CD4-positive, alpha-beta T cell treated with Interleukin-15 for 4 hours (primary cell): ENCODE results near the gene MKRN2.
"Not testable (repeated sequence)": the region's sequence is repeated elsewhere in the genome, so short reads cannot be mapped to it uniquely, and the experiment has no call there.

ENCODE experiments used
- DNase-seq: peaks from one replicate; pipeline ENCODE4 v3.0.0-alpha.2; 2020; ENCODE audit warnings: low spot score

MKRN2 gene, protein sequence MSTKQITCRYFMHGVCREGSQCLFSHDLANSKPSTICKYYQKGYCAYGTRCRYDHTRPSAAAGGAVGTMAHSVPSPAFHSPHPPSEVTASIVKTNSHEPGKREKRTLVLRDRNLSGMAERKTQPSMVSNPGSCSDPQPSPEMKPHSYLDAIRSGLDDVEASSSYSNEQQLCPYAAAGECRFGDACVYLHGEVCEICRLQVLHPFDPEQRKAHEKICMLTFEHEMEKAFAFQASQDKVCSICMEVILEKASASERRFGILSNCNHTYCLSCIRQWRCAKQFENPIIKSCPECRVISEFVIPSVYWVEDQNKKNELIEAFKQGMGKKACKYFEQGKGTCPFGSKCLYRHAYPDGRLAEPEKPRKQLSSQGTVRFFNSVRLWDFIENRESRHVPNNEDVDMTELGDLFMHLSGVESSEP

GRCh38 chr3:12556690-12557472 lies at the start of gene MKRN2:
Gene MKRN2 (plus strand): TSS chr3:12557087. CDS start chr3:12557151, 64 bp downstream.
- peak; percentile 85 for DNase-seq

- DNase-seq = no peak
These were observed 49.2 kb upstream of the MKRN2 start for GRCh38 chr3:12507591-12508281.

DNA sequence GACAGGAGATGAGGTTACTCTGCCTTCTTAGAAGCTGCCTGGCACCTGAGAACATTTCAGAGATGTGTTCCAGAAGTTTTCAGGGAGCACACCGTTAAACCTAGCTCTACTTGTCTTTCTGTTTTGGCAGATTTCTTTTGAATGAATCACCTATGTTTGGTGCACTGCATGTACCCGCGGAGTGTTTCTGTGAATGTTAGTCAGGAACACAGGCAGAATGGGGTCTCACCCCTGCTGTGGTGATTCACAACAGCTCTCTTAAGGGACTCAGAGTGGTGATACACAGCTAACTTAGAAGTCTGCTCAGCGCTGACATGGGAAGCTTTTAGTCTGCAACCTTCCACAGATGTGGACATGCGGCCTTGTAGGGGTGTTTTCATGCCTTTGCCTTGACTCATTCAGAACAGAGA lies 48.6 kb upstream of the MKRN2 start:
- no peak for DNase-seq

DNA sequence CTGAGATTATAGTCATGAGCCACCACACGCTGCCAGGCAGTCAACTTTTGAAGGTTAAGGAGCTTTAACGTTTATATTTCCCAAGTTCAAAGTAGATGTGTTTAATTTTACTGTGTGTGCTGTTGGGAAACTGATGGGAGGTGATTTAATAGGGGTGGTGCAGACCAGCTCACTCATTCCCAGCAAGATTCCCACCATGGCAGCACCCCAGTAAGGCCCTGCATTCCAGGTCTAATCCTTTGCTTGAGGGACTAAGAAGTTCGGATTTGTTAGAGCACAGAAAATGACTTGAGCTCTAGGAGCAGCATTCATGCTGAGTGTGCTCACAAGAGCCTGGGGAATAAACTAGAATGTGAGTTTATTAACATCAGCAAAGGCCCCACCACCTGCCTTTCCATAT lies 47.4 kb upstream of the MKRN2 start:
- no peak for DNase-seq

DNA sequence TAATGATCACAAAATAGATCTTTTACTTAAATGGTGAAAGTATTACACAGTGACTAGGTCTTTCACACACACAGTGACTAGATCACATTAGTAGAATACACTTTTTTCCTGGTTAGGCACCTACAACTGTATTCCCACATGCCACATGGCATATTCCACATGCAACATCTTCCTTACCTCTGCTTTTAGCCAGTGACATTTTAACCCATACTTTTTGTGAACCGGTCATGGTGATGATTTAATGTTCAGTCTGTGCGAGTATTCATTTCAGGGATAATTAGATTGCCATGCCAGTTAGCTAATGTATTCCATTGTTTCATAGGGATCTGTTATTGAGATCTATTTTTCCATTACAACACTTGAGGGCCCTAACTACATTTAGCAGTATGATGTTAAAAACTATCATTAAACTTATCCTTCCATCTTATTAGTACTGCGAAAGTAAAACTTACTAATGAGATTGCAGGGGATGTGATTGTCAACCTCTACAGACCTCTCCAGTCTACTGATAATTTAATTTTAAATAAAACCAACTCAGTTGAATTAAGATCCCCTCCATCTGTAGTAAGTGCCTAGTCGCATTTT lies 44.3 kb upstream of the MKRN2 start:
- no peak for DNase-seq

DNA sequence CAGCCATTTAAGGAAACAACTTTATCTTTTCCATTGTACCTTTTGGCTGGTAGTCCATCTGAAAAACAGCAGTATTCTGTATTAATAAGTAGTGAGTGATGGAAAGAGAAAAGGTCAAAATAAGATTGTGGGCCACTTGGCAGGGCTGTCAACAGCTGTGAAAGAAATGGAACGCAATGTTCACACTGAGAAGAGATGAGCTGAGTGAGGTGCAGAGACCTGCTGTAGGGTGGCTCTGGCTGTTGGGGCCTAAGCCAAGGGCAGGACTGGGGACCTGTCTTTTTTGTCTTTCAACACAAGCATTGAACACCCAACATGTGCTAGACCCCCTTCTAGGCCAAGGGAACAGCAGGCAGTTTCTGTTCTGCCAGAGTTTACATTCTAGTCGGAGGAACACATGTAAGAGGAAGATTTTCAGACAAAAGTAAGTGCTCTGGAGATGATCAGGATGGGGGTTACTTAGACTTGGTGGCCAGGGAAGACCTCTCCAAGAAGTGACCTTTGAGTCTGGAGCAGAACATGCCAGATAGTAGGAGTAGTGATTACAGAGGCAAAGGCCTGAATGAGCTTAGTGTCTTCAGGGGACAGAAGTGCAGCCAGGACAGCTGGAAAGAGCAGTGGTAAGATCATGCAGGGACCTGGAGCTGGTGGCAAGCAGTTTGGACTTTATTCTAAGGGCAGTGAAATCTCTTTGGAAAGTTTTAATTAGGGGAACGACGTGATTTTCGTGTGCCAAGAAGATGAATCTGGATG lies 43.0 kb upstream of the MKRN2 start:
- no peak for DNase-seq

- DNase-seq = no peak
These were observed 41.3 kb upstream of the MKRN2 start for GRCh38 chr3:12515631-12516030.

DNA sequence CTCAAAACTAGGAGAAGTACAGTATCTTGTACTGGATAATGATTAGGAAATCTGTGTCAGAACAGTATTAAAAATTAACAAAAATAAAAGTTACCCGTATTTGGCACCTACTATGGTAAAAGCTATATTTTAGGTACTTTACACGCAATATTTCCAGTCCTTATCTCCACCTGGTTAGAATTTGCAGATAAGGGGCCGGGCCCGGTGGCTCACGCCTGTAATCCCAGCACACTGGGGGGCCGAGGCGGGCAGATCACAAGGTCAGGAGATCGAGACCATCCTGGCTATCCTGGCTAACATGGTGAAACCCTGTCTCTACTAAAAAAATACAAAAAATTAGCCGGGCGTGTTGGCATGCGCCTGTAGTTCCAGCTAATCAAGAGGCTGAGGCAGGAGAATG lies 40.0 kb upstream of the MKRN2 start:
- DNase-seq = no peak

DNA sequence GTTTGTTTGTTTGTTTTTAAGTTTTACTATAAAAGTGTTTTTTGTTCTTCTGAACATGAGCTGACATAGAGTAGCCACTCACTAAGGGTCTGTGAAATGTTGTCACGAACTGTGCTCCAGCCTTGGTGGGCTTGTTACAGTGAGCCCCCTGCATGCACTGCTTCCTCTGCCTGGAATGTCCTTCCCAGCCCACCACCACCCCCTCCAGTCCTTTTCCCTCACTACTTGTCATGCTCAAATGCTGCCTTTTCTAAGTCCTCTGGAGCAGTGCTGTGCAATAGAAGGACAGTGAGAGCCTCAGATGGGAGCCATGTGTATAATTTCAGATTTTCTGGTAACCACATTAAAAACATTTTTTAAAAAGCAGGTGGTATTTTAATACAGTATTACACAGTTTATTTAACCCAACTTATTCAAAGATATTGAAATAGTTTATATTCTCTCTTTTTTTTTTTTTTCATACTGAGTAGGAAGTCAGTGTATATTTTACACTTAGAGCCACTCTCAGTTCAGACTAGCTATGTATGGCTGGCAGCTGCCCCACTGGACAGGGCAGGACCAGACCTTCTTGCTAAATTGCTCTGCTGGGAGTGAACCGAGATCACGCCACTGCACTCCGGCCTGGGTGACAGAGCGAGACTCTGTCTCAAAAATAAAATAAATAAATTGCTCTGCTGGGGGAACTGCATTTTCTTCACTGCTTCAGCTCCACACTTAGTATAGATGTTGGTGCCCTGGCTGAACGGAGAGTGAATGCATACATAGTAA lies 38.4 kb upstream of the MKRN2 start:
- DNase-seq = no peak

DNA sequence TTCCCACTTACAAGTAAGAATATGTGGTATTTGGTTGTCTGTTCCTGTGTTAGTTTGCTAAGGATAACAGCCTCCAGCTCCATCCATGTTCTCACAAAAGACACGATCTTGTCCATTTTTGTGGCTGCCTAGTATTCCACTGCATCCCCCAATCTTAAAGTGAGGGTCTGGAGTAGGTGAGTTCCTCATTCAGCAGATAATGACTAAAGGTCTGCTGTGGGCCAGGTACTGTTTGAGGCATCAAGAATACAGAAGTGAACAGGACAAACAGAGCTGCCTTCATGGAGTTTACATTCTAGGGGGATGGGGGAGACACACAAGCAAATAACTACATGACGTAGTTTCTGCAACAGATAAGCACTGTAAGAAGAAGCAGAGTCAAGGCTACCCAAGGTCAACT lies 35.9 kb upstream of the MKRN2 start:
- no peak for DNase-seq

DNA sequence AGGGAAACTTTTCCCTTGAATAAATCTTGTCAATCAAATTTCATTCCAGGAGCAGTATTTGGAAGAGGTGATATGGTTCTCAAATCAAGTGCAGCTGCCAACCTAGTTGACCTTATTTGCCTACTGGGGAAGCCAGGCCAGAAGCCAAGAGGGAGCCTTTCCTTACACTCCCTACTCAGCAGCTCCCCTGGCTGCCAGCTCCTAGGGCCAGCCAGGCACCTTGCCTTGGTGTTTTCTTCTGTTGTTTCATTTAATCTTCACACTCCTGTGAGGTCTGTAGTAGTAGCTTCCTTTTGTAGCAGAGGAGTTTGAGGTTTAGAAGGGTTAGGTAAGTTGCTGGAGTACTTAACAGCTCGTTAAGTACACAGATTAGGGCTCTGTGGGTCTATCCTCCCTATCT lies 34.2 kb upstream of the MKRN2 start:
- DNase-seq = no peak

- DNase-seq = no peak
These were observed 29.1 kb upstream of the MKRN2 start for GRCh38 chr3:12527757-12528143.

DNA sequence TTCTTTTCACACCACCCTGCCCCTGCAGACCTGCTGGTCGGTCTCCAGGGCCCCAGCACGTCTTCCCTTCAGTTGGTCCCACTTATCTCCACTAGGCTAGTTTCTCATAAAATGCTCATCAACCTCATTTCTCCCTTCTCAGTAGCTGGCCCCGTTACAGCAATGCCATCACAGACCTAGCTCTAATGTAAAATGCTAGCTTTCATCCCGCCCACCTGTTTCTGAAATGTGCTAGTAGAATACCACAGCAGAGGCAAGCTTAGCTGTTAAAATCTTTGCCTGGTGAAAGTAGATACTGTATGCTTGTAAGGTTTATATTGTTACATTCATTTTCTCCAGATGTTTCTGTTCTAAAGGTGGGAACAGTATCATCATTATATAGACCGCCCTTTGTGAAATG lies 24.7 kb upstream of the MKRN2 start:
- no peak for DNase-seq

GRCh38 chr3:12536423-12536822 lies 20.5 kb upstream of the MKRN2 start:
- no peak for DNase-seq

- DNase-seq = no peak
These were observed 15.3 kb upstream of the MKRN2 start for GRCh38 chr3:12541625-12542024.

GRCh38 chr3:12543497-12543896 lies 13.4 kb upstream of the MKRN2 start:
- DNase-seq = not testable (repeated sequence)

- no peak for DNase-seq
These were observed 12.0 kb upstream of the MKRN2 start for GRCh38 chr3:12544652-12545472.

DNA sequence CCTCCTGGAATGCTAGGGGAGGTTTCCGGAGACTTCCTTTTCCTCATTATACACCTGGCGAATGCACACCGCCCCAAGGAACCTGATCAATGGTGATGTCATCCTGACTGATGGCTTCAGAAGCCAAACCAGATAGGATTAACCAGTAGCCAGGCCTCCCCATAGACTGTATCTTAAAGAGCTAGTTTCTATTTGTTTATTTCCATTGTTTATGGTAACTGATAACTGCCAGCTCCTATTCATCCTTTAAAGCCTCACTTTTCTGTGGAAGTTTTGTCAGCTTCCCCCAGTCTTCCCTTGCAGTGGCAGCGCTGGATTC lies 11.5 kb upstream of the MKRN2 start, which contains the start of gene MKRN2OS:
MKRN2OS (minus strand) TSS at position 27 of the 319 bp plus-strand sequence. CDS start 35 bp downstream, outside the sequence.
- no peak for DNase-seq

DNA sequence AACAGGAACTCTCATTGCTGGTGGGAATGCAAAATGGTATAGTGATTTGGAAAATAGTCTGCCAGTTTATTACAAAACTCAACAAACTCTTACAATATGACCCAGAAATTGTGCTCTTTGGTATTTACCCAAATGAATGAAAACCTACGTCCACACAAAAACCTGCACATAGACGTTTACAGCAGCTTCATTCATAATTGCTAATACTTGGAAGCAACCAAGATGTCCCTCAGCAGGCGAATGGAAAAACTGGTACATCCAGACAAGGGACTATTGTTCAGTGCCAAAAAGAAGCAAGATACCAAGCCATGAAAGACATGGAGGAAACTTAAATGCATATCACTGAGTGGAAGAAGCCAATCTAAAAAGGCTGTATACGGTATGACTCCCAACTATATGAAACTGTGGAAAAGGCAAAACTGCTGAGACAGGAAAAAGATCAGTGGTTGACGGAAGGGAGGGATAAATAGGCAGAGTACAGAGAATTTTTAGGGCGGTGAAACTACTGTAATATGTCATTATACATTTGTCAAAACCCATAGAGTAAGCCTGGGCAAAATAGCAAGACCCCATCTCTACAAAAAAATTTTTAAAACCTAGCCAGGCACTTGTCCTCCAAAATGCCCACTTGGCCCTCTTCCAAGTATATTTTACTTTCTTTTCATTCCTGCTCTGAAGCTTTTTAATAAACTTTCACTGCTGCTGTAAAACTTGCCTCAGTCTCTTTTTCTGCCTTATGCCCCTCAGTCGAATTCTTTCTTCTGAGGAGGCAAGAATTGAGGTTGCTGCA lies 6.7 kb upstream of the MKRN2 start:
- DNase-seq = no peak
